MM.1S (cell line): ENCODE measurements around the gene ZBTB49.

Experiments used
- DNase-seq: peaks from one replicate; pipeline ENCODE4 v3.0.0-alpha.2; 2015
- H2AFZ ChIP-seq: fragments of 300-600 bp; sonication (generic); 2 replicates; pipeline ENCODE4 v1.6.0; 2016; ENCODE audit warnings: antibody characterized with exemption, low read length
- H3F3A ChIP-seq: fragments of 300-600 bp; sonication (generic); 2 replicates; pipeline ENCODE4 v1.6.1; 2016; ENCODE audit warnings: mild to moderate bottlenecking, antibody characterized with exemption, low read length, moderate library complexity, mixed read lengths; ENCODE audit not compliant: insufficient read depth
- H3K27ac ChIP-seq: fragments of 300-600 bp; sonication (generic); 2 replicates; pipeline ENCODE4 v1.5.1; 2016; ENCODE audit warnings: mild to moderate bottlenecking, low read length
- H3K27me3 ChIP-seq: fragments of 300-600 bp; sonication (generic); replicated peaks from 2 replicates; pipeline ENCODE4 v1.6.0; 2016; ENCODE audit warnings: low read length; ENCODE audit not compliant: insufficient read depth
- H3K36me3 ChIP-seq: fragments of 300-600 bp; sonication (generic); replicated peaks from 2 replicates; pipeline ENCODE4 v1.6.1; 2016; ENCODE audit warnings: mild to moderate bottlenecking, low read length, mixed read lengths; ENCODE audit not compliant: insufficient read depth
- H3K4me1 ChIP-seq: fragments of 300-600 bp; sonication (generic); 2 replicates; pipeline ENCODE4 v1.6.1; 2016; ENCODE audit warnings: low read length, mixed read lengths
- H3K4me2 ChIP-seq: fragments of 300-600 bp; sonication (generic); 2 replicates; pipeline ENCODE4 v1.6.0; 2016; ENCODE audit warnings: low read depth, low read length
- H3K4me3 ChIP-seq: fragments of 300-600 bp; sonication (generic); 2 replicates; pipeline ENCODE4 v1.5.1; 2016; ENCODE audit warnings: low read length, mixed read lengths
- H3K79me2 ChIP-seq: fragments of 300-600 bp; sonication (generic); 2 replicates; pipeline ENCODE4 v1.6.1; 2016; ENCODE audit warnings: mixed run types, low read length, mixed read lengths
- H3K9ac ChIP-seq: fragments of 300-600 bp; sonication (generic); 2 replicates; pipeline ENCODE4 v1.6.1; 2016; ENCODE audit warnings: low read length, mixed read lengths
- H3K9me2 ChIP-seq: fragments of 300-600 bp; sonication (generic); replicated peaks from 2 replicates; pipeline ENCODE4 v1.6.1; 2016; ENCODE audit warnings: mild to moderate bottlenecking, low read length, mixed read lengths; ENCODE audit not compliant: insufficient read depth
- H3K9me3 ChIP-seq: fragments of 300-600 bp; sonication (generic); replicated peaks from 2 replicates; pipeline ENCODE4 v1.6.1; 2016; ENCODE audit warnings: mild to moderate bottlenecking, low read length, mixed read lengths; ENCODE audit not compliant: insufficient read depth
- H4K20me1 ChIP-seq: fragments of 300-600 bp; sonication (generic); 2 replicates; pipeline ENCODE4 v1.6.1; 2016; ENCODE audit warnings: mild to moderate bottlenecking, low read length, moderate library complexity, mixed read lengths; ENCODE audit not compliant: insufficient read depth
- CTCF ChIP-seq: fragments of 300-600 bp; sonication (generic); IDR thresholded peaks from 2 replicates; pipeline ENCODE4 v1.5.1; 2016; ENCODE audit warnings: antibody characterized with exemption, low read length, mixed read lengths
- EZH2 ChIP-seq: fragments of 300-600 bp; sonication (generic); optimal IDR thresholded peaks from 2 replicates; pipeline ENCODE3; 2017; ENCODE audit warnings: low read depth, mild to moderate bottlenecking, antibody characterized with exemption, low read length, mixed read lengths
- EZH2phosphoT487 ChIP-seq: fragments of 300-600 bp; sonication (generic); IDR thresholded peaks from 2 replicates; pipeline ENCODE4 v1.6.1; 2018; ENCODE audit warnings: antibody characterized with exemption, low read length

The ZBTB49 gene

GRCh38 chr4:4361883-4362282 lies 71.8 kb downstream of the ZBTB49 start:
- H3F3A ChIP-seq, result no peaks in the 10 kb centered on the region
- no peaks in the 10 kb centered on the region for H3K79me2 ChIP-seq
- H3K36me3 ChIP-seq, result no peaks in the 10 kb centered on the region
- no peaks in the 10 kb centered on the region for H3K4me1 ChIP-seq
- TF ChIP-seq EZH2phosphoT487, result no peak
- TF ChIP-seq EZH2, result no peak
- TF ChIP-seq CTCF, result no peak
- H3K27ac ChIP-seq, result no peak overlapping the region
- H2AFZ ChIP-seq, result no peak overlapping the region
- H3K4me3 ChIP-seq, result no peak overlapping the region
- no peaks in the 10 kb centered on the region for H3K27me3 ChIP-seq
- no peak overlapping the region for H3K9ac ChIP-seq
- DNase-seq, result no peak
- H3K4me2 ChIP-seq, result no peak overlapping the region
- H3K9me2 ChIP-seq, result no peaks in the 10 kb centered on the region
- no peaks in the 10 kb centered on the region for H3K9me3 ChIP-seq
- H4K20me1 ChIP-seq, result no peaks in the 10 kb centered on the region

- H3K9ac ChIP-seq, result no peak overlapping the region
- H3K4me2 ChIP-seq, result no peak overlapping the region
- H3K27me3 ChIP-seq, result no peaks in the 10 kb centered on the region
- H3F3A ChIP-seq, result no peaks in the 10 kb centered on the region
- no peaks in the 10 kb centered on the region for H3K79me2 ChIP-seq
- TF ChIP-seq EZH2phosphoT487 (no peak), EZH2 (no peak), CTCF (no peak)
- no peaks in the 10 kb centered on the region for H4K20me1 ChIP-seq
- no peaks in the 10 kb centered on the region for H3K36me3 ChIP-seq
- no peaks in the 10 kb centered on the region for H3K9me3 ChIP-seq
- no peak overlapping the region for H2AFZ ChIP-seq
- H3K4me3 ChIP-seq, result no peak overlapping the region
- no peaks in the 10 kb centered on the region for H3K4me1 ChIP-seq
- H3K9me2 ChIP-seq, result no peaks in the 10 kb centered on the region
- no peak for DNase-seq
- no peak overlapping the region for H3K27ac ChIP-seq
These were observed 73.1 kb downstream of the ZBTB49 start for GRCh38 chr4:4362991-4363697.

GRCh38 chr4:4364061-4364460 lies 74.0 kb downstream of the ZBTB49 start:
- no peak overlapping the region for H2AFZ ChIP-seq
- H3K9me3 ChIP-seq, result no peaks in the 10 kb centered on the region
- no peak for TF ChIP-seq EZH2
- TF ChIP-seq CTCF, result no peak
- TF ChIP-seq EZH2phosphoT487, result no peak
- no peaks in the 10 kb centered on the region for H4K20me1 ChIP-seq
- no peak overlapping the region for H3K9ac ChIP-seq
- no peak overlapping the region for H3K4me3 ChIP-seq
- H3K4me2 ChIP-seq, result no peak overlapping the region
- DNase-seq, result no peak
- no peaks in the 10 kb centered on the region for H3K36me3 ChIP-seq
- H3K79me2 ChIP-seq, result no peaks in the 10 kb centered on the region
- no peaks in the 10 kb centered on the region for H3K9me2 ChIP-seq
- H3K4me1 ChIP-seq, result no peaks in the 10 kb centered on the region
- no peaks in the 10 kb centered on the region for H3F3A ChIP-seq
- no peaks in the 10 kb centered on the region for H3K27me3 ChIP-seq
- no peak overlapping the region for H3K27ac ChIP-seq
